Glomerular endothelial cell (primary cell): Measurements from ENCODE around the gene NR5A2. TPM values are rescaled to one million over a fixed set of nuclear protein-coding genes. Genes with fewer than 3 reads are reported as not detected.
A peak's percentile ranks its signal among the peaks of the same experiment; 100 is the strongest.

ENCODE experiments used
- DNase-seq: peaks from one replicate; pipeline ENCODE4 v3.0.0-alpha.2; 2011; ENCODE audit warnings: low read depth, low spot score; ENCODE audit errors: extremely low read depth
- total RNA-seq: library from RNA; depleted of rRNA; stranded (reverse); fragments of >200 nt; gene quantifications from 2 replicates; pipeline ENCODE4 v1.2.3, GENCODE V29; 2015

Gene NR5A2
- total RNA-seq, 1 donor from 2014 or later: 18.1 TPM

GRCh38 chr1:200062143-200062542 lies 34.6 kb downstream of the NR5A2 start:
- DNase-seq: no peak

- peak; percentile 34 for DNase-seq
These were observed 45.3 kb downstream of the NR5A2 start for GRCh38 chr1:200072636-200073285.

- DNase-seq: no peak
These were observed 45.8 kb downstream of the NR5A2 start for GRCh38 chr1:200073286-200073637.

- DNase-seq: no peak
These were observed 48.0 kb downstream of the NR5A2 start for GRCh38 chr1:200075522-200075921.

GRCh38 chr1:200075938-200076546 lies 48.5 kb downstream of the NR5A2 start:
- DNase-seq: peak; percentile 100

- no peak for DNase-seq
These were observed 51.9 kb downstream of the NR5A2 start for GRCh38 chr1:200079232-200079940.

- no peak for DNase-seq
These were observed 53.9 kb downstream of the NR5A2 start for GRCh38 chr1:200081151-200081968.

GRCh38 chr1:200081969-200082245 lies 54.4 kb downstream of the NR5A2 start:
- no peak for DNase-seq

GRCh38 chr1:200082329-200082728 lies 54.8 kb downstream of the NR5A2 start:
- no peak for DNase-seq

GRCh38 chr1:200090252-200091159 lies 63.0 kb downstream of the NR5A2 start:
- peak; percentile 51 for DNase-seq

GRCh38 chr1:200095057-200095577 lies 67.6 kb downstream of the NR5A2 start:
- DNase-seq: no peak

GRCh38 chr1:200096774-200097173 lies 69.3 kb downstream of the NR5A2 start:
- no peak for DNase-seq

GRCh38 chr1:200099040-200099439 lies 71.5 kb downstream of the NR5A2 start:
- no peak for DNase-seq

GRCh38 chr1:200103966-200104583 lies 76.6 kb downstream of the NR5A2 start:
- no peak for DNase-seq

- no peak for DNase-seq
These were observed 79.5 kb downstream of the NR5A2 start for GRCh38 chr1:200107004-200107470.

- no peak for DNase-seq
These were observed 81.1 kb downstream of the NR5A2 start for GRCh38 chr1:200108659-200109058.

GRCh38 chr1:200112290-200112689 lies 84.8 kb downstream of the NR5A2 start:
- DNase-seq: no peak

- no peak for DNase-seq
These were observed 88.0 kb downstream of the NR5A2 start for GRCh38 chr1:200115532-200115931.

GRCh38 chr1:200116324-200116723 lies 88.8 kb downstream of the NR5A2 start:
- DNase-seq: no peak
